HUES48 (cell line): ENCODE data around the gene UGT1A6.
"Not testable (repeated sequence)": the region's sequence is repeated elsewhere in the genome, so short reads cannot be mapped to it uniquely, and the experiment has no call there.

Experiments
- H3K27ac ChIP-seq: one replicate; pipeline ENCODE4 v1.7.0; 2013; ENCODE audit warnings: low read depth, low read length, inconsistent platforms
- H3K27me3 ChIP-seq: 2 replicates; pipeline ENCODE4 v1.6.1; 2013; ENCODE audit warnings: mild to moderate bottlenecking, low read length; ENCODE audit not compliant: control insufficient read depth, insufficient read depth
- H3K36me3 ChIP-seq: 2 replicates; pipeline ENCODE4 v1.6.1; 2013; ENCODE audit warnings: low read length; ENCODE audit not compliant: control insufficient read depth, insufficient read depth
- H3K4me1 ChIP-seq: 2 replicates; pipeline ENCODE4 v1.6.1; 2013; ENCODE audit warnings: mild to moderate bottlenecking, low read length; ENCODE audit not compliant: control insufficient read depth, insufficient read depth
- H3K4me3 ChIP-seq: 2 replicates; pipeline ENCODE4 v1.5.1; 2013; ENCODE audit warnings: mild to moderate bottlenecking, low read depth, low read length
- H3K9ac ChIP-seq: 2 replicates; pipeline ENCODE4 v1.6.1; 2013; ENCODE audit warnings: mild to moderate bottlenecking, low read depth, low read length, moderate library complexity
- H3K9me3 ChIP-seq: 2 replicates; pipeline ENCODE4 v1.6.1; 2013; ENCODE audit warnings: low read length; ENCODE audit not compliant: control insufficient read depth, insufficient read depth

The UGT1A6 gene

DNA sequence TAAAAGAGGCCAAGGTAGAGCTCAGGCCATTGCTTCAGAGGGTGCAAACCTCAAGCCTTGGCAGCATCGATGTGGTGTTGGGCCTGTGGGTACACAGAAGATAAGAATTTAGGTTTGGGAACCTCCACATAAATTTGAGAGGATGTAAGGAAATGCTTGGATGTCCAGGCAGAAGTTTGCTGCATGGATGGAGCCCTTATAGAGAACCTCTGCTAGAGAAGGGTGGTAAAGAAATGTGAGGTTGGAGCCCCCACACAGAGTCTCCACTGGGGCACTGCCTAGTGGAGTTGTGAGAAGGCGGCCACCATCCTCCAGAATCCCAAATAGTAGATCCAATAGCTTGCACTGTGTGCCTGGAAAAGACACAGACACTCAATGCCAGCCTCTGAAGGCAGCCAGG, 58.0 kb downstream of the UGT1A6 start:
- not testable (repeated sequence) for H3K4me3 ChIP-seq, H3K27me3 ChIP-seq, H3K27ac ChIP-seq, H3K36me3 ChIP-seq, H3K9ac ChIP-seq, H3K4me1 ChIP-seq
- peaks cover 28% of the 10 kb centered on the region for H3K9me3 ChIP-seq

GRCh38 chr2:233751212-233752009, 58.7 kb downstream of the UGT1A6 start:
- H3K9ac ChIP-seq, H3K4me3 ChIP-seq, H3K4me1 ChIP-seq, H3K27ac ChIP-seq, H3K27me3 ChIP-seq, H3K36me3 ChIP-seq: not testable (repeated sequence)
- H3K9me3 ChIP-seq: peaks cover 28% of the 10 kb centered on the region

DNA sequence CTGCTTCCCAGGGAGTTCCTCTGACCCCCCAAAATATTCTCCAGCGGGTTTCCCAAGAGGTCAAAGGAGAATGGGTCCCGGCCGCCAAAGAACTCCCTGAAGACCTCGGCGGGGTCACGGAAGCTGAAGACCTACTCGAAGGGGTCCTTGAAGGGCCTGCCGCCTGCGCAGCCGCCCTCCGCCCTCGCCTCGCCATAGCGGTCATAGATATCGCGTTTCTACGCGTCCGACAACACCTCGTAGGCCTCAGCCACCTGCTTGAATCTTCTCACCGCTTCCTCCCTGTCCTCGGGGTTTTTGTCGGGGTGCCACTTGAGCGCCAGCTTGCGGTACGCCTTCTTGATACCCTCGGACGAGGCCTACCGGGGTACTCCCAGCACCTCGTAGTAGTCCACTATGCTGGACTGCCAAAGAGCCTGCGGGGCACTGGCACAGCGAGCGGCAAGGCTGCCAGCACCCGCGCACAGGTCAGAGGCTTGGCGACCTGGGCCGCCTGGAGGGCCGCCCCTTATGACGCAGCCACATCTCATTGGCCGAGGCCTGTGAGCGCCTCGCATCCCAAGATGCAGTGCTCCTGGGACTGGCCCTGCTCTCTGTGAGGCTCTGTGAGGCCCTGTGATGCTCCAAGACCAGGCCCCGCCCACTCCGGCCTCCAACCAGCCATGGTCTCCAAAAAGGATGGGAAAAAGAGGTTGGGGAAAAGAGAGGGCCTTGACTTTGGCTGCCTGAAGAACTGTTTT, 62.4 kb downstream of the UGT1A6 start:
- peaks cover 26% of the 10 kb centered on the region for H3K9me3 ChIP-seq

GRCh38 chr2:233756429-233757081, 63.9 kb downstream of the UGT1A6 start:
- H3K9ac ChIP-seq: no peak overlapping the region
- H3K4me1 ChIP-seq: no peaks in the 10 kb centered on the region
- no peak overlapping the region for H3K27ac ChIP-seq
- H3K9me3 ChIP-seq: peaks cover 21% of the 10 kb centered on the region
- no peaks in the 10 kb centered on the region for H3K27me3 ChIP-seq
- no peak overlapping the region for H3K4me3 ChIP-seq
- H3K36me3 ChIP-seq: no peaks in the 10 kb centered on the region

More for the DNA sequence above, 62.4 kb downstream of the UGT1A6 start:
- no peaks in the 10 kb centered on the region for H3K27me3 ChIP-seq
- H3K4me3 ChIP-seq: no peak overlapping the region
- no peaks in the 10 kb centered on the region for H3K4me1 ChIP-seq
- no peak overlapping the region for H3K27ac ChIP-seq
- H3K9ac ChIP-seq: no peak overlapping the region
- no peaks in the 10 kb centered on the region for H3K36me3 ChIP-seq

DNA sequence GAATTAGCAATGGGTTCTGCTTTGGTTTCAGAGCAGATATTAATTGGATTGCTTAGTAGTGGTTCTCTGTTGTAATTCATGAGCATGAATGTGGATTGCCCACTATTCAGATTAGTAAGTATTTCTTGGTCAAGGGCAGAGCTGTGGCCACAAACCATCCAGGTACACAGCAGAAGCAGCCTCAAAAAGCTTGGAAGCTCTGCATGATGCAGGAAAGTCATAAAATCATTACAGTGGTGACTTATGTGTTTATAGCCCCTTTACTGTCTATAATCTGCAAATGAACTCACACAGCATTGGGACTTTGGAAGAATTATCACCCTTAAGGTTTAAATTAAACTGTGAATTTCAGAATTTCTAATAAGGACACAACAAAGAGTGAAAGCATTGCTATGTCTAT, 65.5 kb downstream of the UGT1A6 start:
- H3K9me3 ChIP-seq: peaks cover 19% of the 10 kb centered on the region
- no peaks in the 10 kb centered on the region for H3K27me3 ChIP-seq
- no peak overlapping the region for H3K9ac ChIP-seq
- no peaks in the 10 kb centered on the region for H3K4me1 ChIP-seq
- no peaks in the 10 kb centered on the region for H3K36me3 ChIP-seq
- no peak overlapping the region for H3K4me3 ChIP-seq
- H3K27ac ChIP-seq: no peak overlapping the region

DNA sequence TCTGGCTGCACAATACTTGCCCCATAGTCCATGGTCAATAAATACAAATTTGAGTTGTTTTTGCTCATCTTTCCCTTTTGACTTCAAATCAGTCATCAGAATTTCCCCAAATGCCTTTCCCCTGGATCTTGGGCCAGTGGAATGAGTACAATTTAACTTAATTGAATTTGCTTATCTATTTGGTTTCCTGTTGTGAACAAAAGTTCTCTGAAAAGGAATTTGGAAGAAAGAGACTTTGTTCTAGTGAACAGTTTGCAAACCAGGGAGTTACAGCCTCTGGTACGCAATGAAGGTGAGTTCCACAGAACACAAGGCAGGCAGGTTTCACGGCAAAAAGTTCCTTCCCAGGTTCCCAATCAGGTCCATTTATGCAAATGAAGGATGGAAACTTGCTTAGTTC, 66.2 kb downstream of the UGT1A6 start:
- H3K36me3 ChIP-seq: no peaks in the 10 kb centered on the region
- H3K9ac ChIP-seq: no peak overlapping the region
- H3K27ac ChIP-seq: no peak overlapping the region
- H3K27me3 ChIP-seq: no peaks in the 10 kb centered on the region
- no peaks in the 10 kb centered on the region for H3K4me1 ChIP-seq
- H3K4me3 ChIP-seq: no peak overlapping the region
- peaks cover 15% of the 10 kb centered on the region for H3K9me3 ChIP-seq

DNA sequence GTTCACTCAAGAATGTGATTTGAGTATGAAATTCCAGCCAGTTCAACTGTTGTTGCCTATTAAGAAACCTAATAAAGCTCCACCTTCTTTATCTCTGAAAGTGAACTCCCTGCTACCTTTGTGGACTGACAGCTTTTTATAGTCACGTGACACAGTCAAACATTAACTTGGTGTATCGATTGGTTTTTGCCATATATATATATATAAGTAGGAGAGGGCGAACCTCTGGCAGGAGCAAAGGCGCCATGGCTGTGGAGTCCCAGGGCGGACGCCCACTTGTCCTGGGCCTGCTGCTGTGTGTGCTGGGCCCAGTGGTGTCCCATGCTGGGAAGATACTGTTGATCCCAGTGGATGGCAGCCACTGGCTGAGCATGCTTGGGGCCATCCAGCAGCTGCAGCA, 67.4 kb downstream of the UGT1A6 start, which contains the start of gene UGT1A1:
UGT1A1 (plus strand) TSS at position 228 of the 400 bp plus-strand sequence; CDS start at position 246, 18 bp downstream.
- Histone ChIP-seq H3K27ac (no peak within 1 kb of the TSS), H3K36me3 (no peaks in the 10 kb centered on the region), H3K9ac (no peak within 1 kb of the TSS), H3K9me3 (peaks cover 15% of the 10 kb centered on the region; the same call in 1 of the 2 replicates), H3K4me3 (no peak within 1 kb of the TSS), H3K27me3 (no peaks in the 10 kb centered on the region), H3K4me1 (no peaks in the 10 kb centered on the region)

- H3K4me1 ChIP-seq: no peaks in the 10 kb centered on the region
- no peaks in the 10 kb centered on the region for H3K27me3 ChIP-seq
- H3K9me3 ChIP-seq: peaks cover 15% of the 10 kb centered on the region; the same call in 1 of the 2 replicates
- no peak overlapping the region for H3K4me3 ChIP-seq
- H3K36me3 ChIP-seq: no peaks in the 10 kb centered on the region
- no peak overlapping the region for H3K27ac ChIP-seq
- H3K9ac ChIP-seq: no peak overlapping the region
Measured at GRCh38 chr2:233761040-233761769, 68.5 kb downstream of the UGT1A6 start.

DNA sequence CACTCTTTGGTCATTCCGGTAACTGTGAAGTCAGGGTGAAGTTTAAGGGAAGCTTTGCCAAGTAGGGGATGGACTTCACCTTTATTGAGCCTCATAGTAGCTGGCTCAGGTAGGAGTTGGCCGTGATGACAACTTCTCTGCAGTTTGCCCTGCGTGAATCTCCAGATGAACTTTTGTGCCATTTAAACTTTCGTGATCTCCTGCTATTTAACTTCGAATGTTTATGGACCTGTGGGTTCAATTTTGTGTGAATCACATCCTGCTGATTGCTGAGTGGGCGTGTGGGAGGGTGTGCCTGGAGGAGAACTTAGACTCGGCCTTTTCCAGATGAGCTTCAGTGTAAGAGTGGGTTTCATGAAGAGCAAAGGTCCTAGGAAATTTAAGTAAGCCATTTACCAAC, 71.6 kb downstream of the UGT1A6 start:
- 0 out of 2 replicates have a peak, but pooled peaks cover 7% of the 10 kb centered on the region for H3K9me3 ChIP-seq
- no peak overlapping the region for H3K4me3 ChIP-seq
- H3K9ac ChIP-seq: no peak overlapping the region
- H3K36me3 ChIP-seq: no peaks in the 10 kb centered on the region
- H3K4me1 ChIP-seq: no peaks in the 10 kb centered on the region
- no peaks in the 10 kb centered on the region for H3K27me3 ChIP-seq
- no peak overlapping the region for H3K27ac ChIP-seq

DNA sequence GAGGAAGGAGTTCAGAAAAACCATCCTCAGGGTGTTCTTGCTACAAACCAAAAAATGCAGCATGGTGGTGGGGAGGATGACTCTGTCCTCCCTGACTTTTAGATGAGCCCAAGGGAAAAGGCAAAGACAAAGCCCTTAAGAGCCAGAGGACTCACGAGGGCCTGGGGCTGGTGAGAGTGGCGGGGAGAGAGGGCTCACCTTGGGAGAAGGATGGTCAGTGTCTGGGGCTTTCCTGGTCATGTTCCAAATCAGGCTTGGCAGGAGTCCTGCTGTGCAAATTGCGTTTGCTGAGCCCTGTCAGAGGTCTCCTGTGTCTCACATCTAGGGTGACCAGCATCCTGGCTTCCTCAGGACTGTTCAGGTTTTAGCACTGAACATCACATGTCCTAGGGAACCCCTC, 72.1 kb downstream of the UGT1A6 start:
- Histone ChIP-seq H3K27ac (no peak overlapping the region), H3K4me1 (no peaks in the 10 kb centered on the region), H3K27me3 (no peaks in the 10 kb centered on the region), H3K9ac (no peak overlapping the region), H3K9me3 (0 out of 2 replicates have a peak, but pooled peaks cover 7% of the 10 kb centered on the region), H3K4me3 (no peak overlapping the region), H3K36me3 (no peaks in the 10 kb centered on the region)
